Loucy (cell line): ENCODE data around the gene GK2.

ENCODE experiments used
- H2AFZ ChIP-seq: fragments of 200-600 bp; sonication (generic); 2 replicates; pipeline ENCODE4 v1.6.0; 2016; ENCODE audit warnings: antibody characterized with exemption, mild to moderate bottlenecking, low read length, moderate library complexity
- H3F3A ChIP-seq: fragments of 200-600 bp; 2 replicates; pipeline ENCODE4 v1.6.0; 2016; ENCODE audit warnings: antibody characterized with exemption, low read depth, mild to moderate bottlenecking
- H3K27me3 ChIP-seq: fragments of 200-600 bp; sonication (generic); 2 replicates; pipeline ENCODE4 v1.6.1; 2014; ENCODE audit warnings: low read length, mild to moderate bottlenecking; ENCODE audit not compliant: insufficient read depth, poor library complexity, severe bottlenecking
- H3K36me3 ChIP-seq: fragments of 200-600 bp; sonication (generic); 2 replicates; pipeline ENCODE4 v1.6.1; 2016; ENCODE audit warnings: low read length; ENCODE audit not compliant: insufficient read depth
- H3K4me1 ChIP-seq: fragments of 200-600 bp; sonication (generic); 2 replicates; pipeline ENCODE4 v1.5.1; 2014; ENCODE audit warnings: low read length, mild to moderate bottlenecking; ENCODE audit not compliant: insufficient read depth, poor library complexity, severe bottlenecking
- H3K4me2 ChIP-seq: fragments of 200-600 bp; sonication (generic); 2 replicates; pipeline ENCODE4 v1.6.0; 2014; ENCODE audit warnings: antibody characterized with exemption, low read length, low read depth, mild to moderate bottlenecking; ENCODE audit not compliant: poor library complexity, severe bottlenecking
- H3K4me3 ChIP-seq: fragments of 200-600 bp; sonication (generic); 2 replicates; pipeline ENCODE4 v1.5.1; 2014; ENCODE audit warnings: low read length, mild to moderate bottlenecking, mixed read lengths; ENCODE audit not compliant: poor library complexity, severe bottlenecking
- H3K79me2 ChIP-seq: fragments of 200-600 bp; sonication (generic); 2 replicates; pipeline ENCODE4 v1.6.1; 2014; ENCODE audit warnings: low read length; ENCODE audit not compliant: insufficient read depth
- H3K9ac ChIP-seq: fragments of 200-600 bp; sonication (generic); 2 replicates; pipeline ENCODE4 v1.6.0; 2014; ENCODE audit warnings: mild to moderate bottlenecking, low read depth, low read length, moderate library complexity; ENCODE audit not compliant: poor library complexity, severe bottlenecking
- H3K9me2 ChIP-seq: fragments of 200-600 bp; sonication (generic); replicated peaks from 2 replicates; pipeline ENCODE4 v1.6.1; 2016; ENCODE audit warnings: low read depth, low read length, mixed read lengths
- H3K9me3 ChIP-seq: fragments of 200-600 bp; sonication (generic); 2 replicates; pipeline ENCODE4 v1.6.1; 2014; ENCODE audit warnings: mild to moderate bottlenecking, antibody characterized with exemption, low read length, low read depth; ENCODE audit not compliant: insufficient read depth
- H4K20me1 ChIP-seq: fragments of 200-600 bp; sonication (generic); 2 replicates; pipeline ENCODE4 v1.6.0; 2014; ENCODE audit warnings: antibody characterized with exemption, low read length, mild to moderate bottlenecking; ENCODE audit not compliant: insufficient read depth, poor library complexity, severe bottlenecking
- CTCF ChIP-seq: fragments of 200-600 bp; sonication (generic); conservative IDR thresholded peaks from 2 replicates; pipeline ENCODE4 v1.5.1; 2014; ENCODE audit warnings: mild to moderate bottlenecking, antibody characterized with exemption, low read length
- EZH2phosphoT487 ChIP-seq: fragments of 200-600 bp; IDR thresholded peaks from 2 replicates; pipeline ENCODE4 v1.6.1; 2018; ENCODE audit warnings: antibody characterized with exemption, mild to moderate bottlenecking, moderate library complexity, borderline replicate concordance

The GK2 gene

GRCh38 chr4:79442422-79442821 is 34.4 kb upstream of the GK2 start:
- H3K4me2 ChIP-seq: no peak overlapping the region
- no peaks in the 10 kb centered on the region for H3K9me3 ChIP-seq
- H3K9me2 ChIP-seq: no peaks in the 10 kb centered on the region
- H3K36me3 ChIP-seq: no peaks in the 10 kb centered on the region
- no peaks in the 10 kb centered on the region for H3K27me3 ChIP-seq
- no peaks in the 10 kb centered on the region for H3K79me2 ChIP-seq
- H3K9ac ChIP-seq: no peak overlapping the region
- H4K20me1 ChIP-seq: no peaks in the 10 kb centered on the region
- no peak overlapping the region for H2AFZ ChIP-seq
- H3F3A ChIP-seq: no peaks in the 10 kb centered on the region
- no peak overlapping the region for H3K4me3 ChIP-seq
- TF ChIP-seq CTCF (no peak), EZH2phosphoT487 (no peak)
- H3K4me1 ChIP-seq: no peaks in the 10 kb centered on the region

- H2AFZ ChIP-seq: no peak overlapping the region
Measured at GRCh38 chr4:79439489-79439888, 31.5 kb upstream of the GK2 start.

GRCh38 chr4:79431839-79432238 is 23.8 kb upstream of the GK2 start:
- Histone ChIP-seq H3K79me2 (no peaks in the 10 kb centered on the region), H3K9me3 (no peaks in the 10 kb centered on the region), H3K27me3 (no peaks in the 10 kb centered on the region), H2AFZ (no peak overlapping the region), H3K4me2 (no peak overlapping the region), H4K20me1 (no peaks in the 10 kb centered on the region), H3K36me3 (no peaks in the 10 kb centered on the region), H3K9ac (no peak overlapping the region), H3K4me3 (no peak overlapping the region), H3F3A (no peaks in the 10 kb centered on the region), H3K9me2 (no peaks in the 10 kb centered on the region), H3K4me1 (no peaks in the 10 kb centered on the region)
- TF ChIP-seq EZH2phosphoT487: no peak
- TF ChIP-seq CTCF: no peak

More at GRCh38 chr4:79439489-79439888, 31.5 kb upstream of the GK2 start:
- Histone ChIP-seq H3K9me3 (no peaks in the 10 kb centered on the region), H3K4me3 (no peak overlapping the region), H3K27me3 (no peaks in the 10 kb centered on the region), H3K4me2 (no peak overlapping the region), H3K9ac (no peak overlapping the region), H3F3A (no peaks in the 10 kb centered on the region), H3K9me2 (no peaks in the 10 kb centered on the region), H3K79me2 (no peaks in the 10 kb centered on the region), H3K4me1 (no peaks in the 10 kb centered on the region), H4K20me1 (no peaks in the 10 kb centered on the region), H3K36me3 (no peaks in the 10 kb centered on the region)
- TF ChIP-seq EZH2phosphoT487: no peak
- TF ChIP-seq CTCF: no peak
